ENCODE results near the gene TPGS1. TPM values are rescaled to one million over a fixed set of nuclear protein-coding genes. Genes with fewer than 3 reads are reported as not detected.

Gene TPGS1
- total RNA-seq, 1 experiment from 2014 or later = 40.7 TPM

- no peak for DNase-seq (ENCODE audit: low read depth)
Observed at GRCh38 chr19:536881-537404, 29.6 kb downstream of the TPGS1 start.

GRCh38 chr19:538641-539428, 31.5 kb downstream of the TPGS1 start:
- DNase-seq (ENCODE audit: low read depth) = no peak

GRCh38 chr19:539429-540030, 32.2 kb downstream of the TPGS1 start:
- DNase-seq (ENCODE audit: low read depth) = no peak

- DNase-seq (ENCODE audit: low read depth) = no peak
Observed at GRCh38 chr19:540867-541637, 33.8 kb downstream of the TPGS1 start.

- no peak for DNase-seq (ENCODE audit: low read depth)
Observed at GRCh38 chr19:541699-542098, 34.4 kb downstream of the TPGS1 start.

DNA sequence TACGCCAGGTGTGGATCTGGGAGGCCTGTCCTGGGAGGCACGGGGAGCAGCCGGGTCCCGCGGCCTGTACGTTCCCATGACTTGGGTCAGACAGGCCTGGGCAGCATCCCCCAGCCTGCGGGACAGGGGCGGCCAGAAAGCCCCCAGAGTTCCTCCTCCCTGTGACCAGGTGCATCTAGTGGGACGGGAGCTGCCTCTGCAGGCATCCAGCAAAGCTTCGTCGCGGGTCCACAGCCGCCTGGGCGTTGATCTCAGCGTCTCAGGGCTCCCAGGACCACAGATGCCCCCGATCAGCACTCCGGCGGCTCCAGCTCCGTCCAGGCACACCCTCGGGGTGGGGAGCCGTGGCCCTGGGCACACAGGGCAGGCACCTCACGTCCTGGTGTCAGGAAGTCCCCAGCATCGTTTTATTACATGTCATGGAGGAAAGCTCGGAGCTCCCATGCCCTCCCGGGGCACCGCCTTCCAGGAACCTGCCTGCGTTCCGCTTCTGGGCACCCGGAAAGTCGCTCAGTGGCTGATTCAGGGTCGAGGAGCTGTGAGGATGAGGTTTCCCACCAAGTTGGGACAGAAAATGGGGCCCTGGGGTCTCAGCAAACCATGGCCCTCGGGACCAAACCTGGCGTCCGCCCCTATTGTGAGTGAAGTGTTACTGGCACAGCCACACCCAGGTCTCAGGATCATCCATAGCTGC, 35.0 kb downstream of the TPGS1 start:
- no peak for DNase-seq (ENCODE audit: low read depth)

- no peak for DNase-seq (ENCODE audit: low read depth)
Observed at GRCh38 chr19:543910-544608, 36.8 kb downstream of the TPGS1 start, which contains the start of gene GZMM. Gene GZMM, plus strand, starts transcription at chr19:544053. Its CDS starts 19 bp downstream, at chr19:544072.

DNA sequence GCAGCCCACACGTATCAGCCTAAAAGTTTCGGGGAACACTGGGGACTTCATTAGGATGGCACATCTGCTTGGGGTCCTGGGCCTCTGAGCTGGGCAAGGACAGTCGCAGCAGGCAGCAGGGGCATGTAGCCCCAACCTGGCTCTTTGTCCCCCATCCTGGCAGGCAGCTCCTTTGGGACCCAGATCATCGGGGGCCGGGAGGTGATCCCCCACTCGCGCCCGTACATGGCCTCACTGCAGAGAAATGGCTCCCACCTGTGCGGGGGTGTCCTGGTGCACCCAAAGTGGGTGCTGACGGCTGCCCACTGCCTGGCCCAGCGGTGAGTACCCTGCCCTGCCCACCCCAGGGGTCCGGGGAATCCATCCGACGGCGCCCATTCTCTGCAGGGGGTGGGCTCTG, 39.8 kb downstream of the TPGS1 start:
- DNase-seq (ENCODE audit: low read depth) = no peak

DNA sequence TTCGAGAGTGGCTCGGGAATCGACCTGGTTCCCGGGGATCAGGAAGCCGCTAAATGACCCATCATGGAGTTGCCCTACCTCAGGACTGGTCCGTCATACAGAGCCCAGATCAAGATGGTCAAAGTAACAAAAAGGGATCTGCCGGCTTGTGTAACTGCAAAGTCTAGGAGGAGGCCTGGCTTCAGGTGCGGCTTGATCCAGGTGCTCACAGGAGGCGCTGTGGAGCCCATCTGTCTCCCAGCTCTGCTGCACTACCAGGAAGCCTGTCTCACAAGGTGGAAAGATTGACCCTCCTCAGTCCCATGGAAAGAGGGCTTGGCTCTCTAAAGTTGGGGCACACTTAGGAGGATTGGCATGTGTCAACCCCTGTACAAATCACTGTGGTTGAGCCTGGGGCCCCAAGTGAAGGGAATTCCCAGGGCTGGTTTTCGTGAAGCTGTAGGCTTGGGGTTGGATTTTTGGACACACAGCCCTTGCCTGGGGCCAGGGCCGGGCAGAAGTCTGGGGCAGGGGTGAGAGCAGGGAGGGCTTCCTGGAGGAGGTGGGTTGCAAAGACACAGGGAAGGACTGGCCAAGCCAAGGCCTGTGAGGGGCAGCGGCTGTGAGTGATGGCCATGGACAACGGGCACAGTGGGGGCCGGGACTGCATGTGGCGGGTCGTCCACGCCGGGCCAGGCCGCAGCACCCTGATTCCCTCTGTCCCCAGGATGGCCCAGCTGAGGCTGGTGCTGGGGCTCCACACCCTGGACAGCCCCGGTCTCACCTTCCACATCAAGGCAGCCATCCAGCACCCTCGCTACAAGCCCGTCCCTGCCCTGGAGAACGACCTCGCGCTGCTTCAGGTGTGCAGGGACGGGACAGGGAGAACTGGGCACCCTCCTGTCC, 40.8 kb downstream of the TPGS1 start:
- no peak for DNase-seq (ENCODE audit: low read depth)

DNA sequence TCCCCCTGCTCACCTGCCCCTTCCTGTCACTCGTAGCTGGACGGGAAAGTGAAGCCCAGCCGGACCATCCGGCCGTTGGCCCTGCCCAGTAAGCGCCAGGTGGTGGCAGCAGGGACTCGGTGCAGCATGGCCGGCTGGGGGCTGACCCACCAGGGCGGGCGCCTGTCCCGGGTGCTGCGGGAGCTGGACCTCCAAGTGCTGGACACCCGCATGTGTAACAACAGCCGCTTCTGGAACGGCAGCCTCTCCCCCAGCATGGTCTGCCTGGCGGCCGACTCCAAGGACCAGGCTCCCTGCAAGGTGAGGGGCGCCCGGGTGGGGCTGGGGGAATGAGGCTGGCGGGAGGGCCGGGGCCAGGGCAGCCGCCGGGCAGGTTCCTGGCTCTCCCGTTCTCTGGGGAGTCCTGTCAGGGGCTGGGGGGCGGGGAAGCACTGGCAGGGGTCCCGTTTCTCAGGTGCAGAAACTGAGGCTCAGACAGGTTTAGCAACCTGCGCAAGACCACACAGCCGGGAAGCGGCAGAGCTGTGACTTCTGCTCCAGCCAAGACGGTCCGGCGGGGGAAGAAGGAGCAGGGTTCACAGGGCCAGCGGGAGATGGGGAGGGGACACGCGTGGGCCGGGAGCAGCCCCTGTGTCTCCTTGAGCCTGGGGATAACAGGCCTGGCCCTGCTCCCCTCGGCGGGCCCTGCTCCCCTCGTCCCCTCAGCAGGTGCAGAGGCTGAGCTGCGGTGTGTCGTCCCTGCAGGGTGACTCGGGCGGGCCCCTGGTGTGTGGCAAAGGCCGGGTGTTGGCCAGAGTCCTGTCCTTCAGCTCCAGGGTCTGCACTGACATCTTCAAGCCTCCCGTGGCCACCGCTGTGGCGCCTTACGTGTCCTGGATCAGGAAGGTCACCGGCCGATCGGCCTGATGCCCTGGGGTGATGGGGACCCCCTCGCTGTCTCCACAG, 41.9 kb downstream of the TPGS1 start:
- no peak for DNase-seq (ENCODE audit: low read depth)

DNA sequence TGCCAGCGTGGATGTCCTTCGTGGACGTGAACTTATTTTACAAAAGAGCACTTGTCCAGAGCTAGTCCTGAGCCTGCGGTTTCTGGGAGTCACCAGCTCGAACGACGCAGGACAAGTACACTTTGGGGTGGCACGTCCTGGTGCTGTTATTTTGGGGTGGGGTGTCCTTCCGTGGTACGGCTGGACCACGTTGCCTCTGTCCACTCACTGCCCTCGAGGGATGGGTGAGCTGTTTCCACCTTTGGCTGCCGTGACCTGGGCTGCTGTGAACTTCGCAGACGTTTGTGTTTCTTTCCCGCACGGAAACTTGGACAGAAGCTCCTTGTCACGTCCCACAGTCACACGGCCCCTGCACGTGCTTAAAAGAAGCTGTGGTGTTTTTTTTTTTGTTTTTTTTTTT, 47.5 kb downstream of the TPGS1 start:
- DNase-seq (ENCODE audit: low read depth) = no peak

- DNase-seq (ENCODE audit: low read depth) = no peak
Observed at GRCh38 chr19:555474-555808, 48.1 kb downstream of the TPGS1 start.

- no peak for DNase-seq (ENCODE audit: low read depth)
Observed at GRCh38 chr19:556611-557382, 49.5 kb downstream of the TPGS1 start.

- DNase-seq (ENCODE audit: low read depth) = no peak
Observed at GRCh38 chr19:558770-559439, 51.6 kb downstream of the TPGS1 start.

- DNase-seq (ENCODE audit: low read depth) = no peak
Observed at GRCh38 chr19:560121-560520, 52.8 kb downstream of the TPGS1 start.

DNA sequence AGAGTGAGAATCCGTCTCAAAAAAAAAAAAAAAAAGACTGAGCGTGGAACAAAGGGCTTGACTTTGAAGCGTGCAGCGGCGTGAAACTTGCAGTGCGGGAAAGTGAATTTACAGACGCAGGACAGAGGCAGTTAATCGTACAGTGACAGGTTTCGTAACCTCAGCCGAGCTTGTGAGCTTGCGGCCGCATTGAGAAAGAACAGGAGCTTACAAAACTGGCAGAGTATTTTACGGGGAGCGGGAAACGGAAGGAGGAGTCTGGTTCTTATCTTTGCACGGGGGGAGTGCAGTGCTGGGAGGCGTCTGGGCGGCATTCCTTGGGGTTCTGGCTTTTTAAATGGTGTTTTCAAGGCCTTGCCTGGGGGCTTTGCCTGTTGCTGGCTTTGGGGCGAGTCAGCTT, 59.1 kb downstream of the TPGS1 start:
- DNase-seq (ENCODE audit: low read depth) = no peak

DNA sequence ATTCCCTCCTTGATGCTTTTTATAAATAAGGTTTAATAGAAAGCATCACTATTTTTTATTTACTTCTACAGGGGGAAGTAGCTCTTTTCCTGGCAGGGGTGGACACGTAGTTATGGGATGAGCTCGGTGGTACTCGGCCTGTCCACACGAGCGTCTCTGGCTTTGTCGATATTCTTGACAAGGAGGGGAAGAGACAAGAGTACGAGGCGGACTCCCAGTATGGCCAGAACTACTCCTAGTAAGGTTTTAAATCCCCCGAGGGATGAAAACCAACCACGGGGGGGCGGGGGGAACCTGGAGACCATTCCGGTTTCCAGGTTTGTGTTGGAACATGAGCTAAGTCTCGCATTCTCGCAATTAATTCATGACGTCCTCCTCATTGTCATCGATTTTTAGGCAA, 59.5 kb downstream of the TPGS1 start:
- DNase-seq (ENCODE audit: low read depth) = no peak
